ENCODE data around the gene FAM9C. TPM values are rescaled to one million over a fixed set of nuclear protein-coding genes. Genes with fewer than 3 reads are reported as not detected.

Gene FAM9C
- total and polyA plus RNA-seq, 2 of the 4 experiments (the other 2 are of a cell fraction) = not detected

DNA sequence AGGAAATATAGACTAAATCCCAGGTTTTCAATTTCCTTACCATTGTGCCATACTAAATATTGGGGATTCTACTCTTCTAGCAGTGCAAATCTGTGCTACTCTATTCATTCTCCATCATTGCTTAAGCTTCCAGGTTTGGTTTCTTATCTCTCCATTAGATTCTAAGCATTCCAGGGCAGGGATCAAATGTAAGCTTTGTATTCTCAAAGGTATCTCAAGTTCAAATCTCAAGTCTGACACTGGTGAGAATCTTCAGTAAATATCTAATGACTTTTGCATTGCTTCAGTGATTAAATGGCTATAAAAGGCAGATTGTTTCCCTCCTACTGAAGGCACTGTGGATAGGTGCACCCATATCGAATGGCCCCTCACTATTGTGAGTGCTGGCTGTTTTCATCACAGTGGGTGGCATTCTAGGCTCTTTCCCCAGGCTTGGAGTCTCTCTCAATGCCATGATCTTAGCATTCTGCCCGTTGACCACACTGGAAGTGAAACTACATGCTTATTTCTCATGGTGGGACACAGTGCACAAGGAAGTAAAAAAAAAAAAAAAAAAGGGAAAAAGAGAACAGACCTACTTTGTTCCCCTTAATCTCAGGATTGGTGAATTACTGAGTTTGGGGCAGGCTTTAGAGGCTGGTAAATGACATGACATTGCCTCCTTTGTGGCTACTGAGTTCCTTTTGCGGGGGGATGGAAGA lies 28.7 kb downstream of the FAM9C start:
- H4K8ac ChIP-seq (ENCODE audit: low read depth in 2 of 2, low read length in 2 of 2) = peak overlapping the region in 1 of 2 experiments; percentile 29; a peak in 1 of 4 replicates
- H4K5ac ChIP-seq (ENCODE audit: low read depth, low read length) = no peak overlapping the region
- WGBS, 2 experiments (ENCODE audit: extremely low coverage in 2 of 2, insufficient read length in 1 of 2) = no CpG with 5 or more reads among the region's 3 CpGs
- TF ChIP-seq RCOR1 (IDR thresholded peaks at IDR 0.05; ENCODE audit: insufficient replicate concordance, low read length) (no peak), CHD1 (IDR thresholded peaks at IDR 0.05; ENCODE audit: low read depth, low read length) (no peak), USF2 (IDR thresholded peaks at IDR 0.05; ENCODE audit: low read depth, low read length) (no peak), MAFK (IDR thresholded peaks at IDR 0.05; ENCODE audit: low read depth, low read length) (no peak), MAZ (IDR thresholded peaks at IDR 0.05; ENCODE audit: borderline replicate concordance, low read depth, low read length) (no peak), NFE2L2 (IDR thresholded peaks at IDR 0.05; ENCODE audit: low read depth, low read length) (no peak), ELK1 (IDR thresholded peaks at IDR 0.05; ENCODE audit: borderline replicate concordance, low read depth, low read length) (no peak), CEBPB (IDR thresholded peaks at IDR 0.05; ENCODE audit: low read depth, low read length) (no peak), SMC3 (IDR thresholded peaks at IDR 0.05; ENCODE audit: low read depth, low read length) (no peak), MXI1 (IDR thresholded peaks at IDR 0.05; ENCODE audit: borderline replicate concordance, low read depth, low read length) (no peak), RAD21 (IDR thresholded peaks at IDR 0.05; ENCODE audit: low read length) (no peak), RFX5 (IDR thresholded peaks at IDR 0.05; ENCODE audit: low read depth, low read length) (no peak), POLR2A (IDR thresholded peaks at IDR 0.05; ENCODE audit: low read depth, low read length) (no peak), FOS (IDR thresholded peaks at IDR 0.05; ENCODE audit: low read depth, low read length) (no peak), BHLHE40 (IDR thresholded peaks at IDR 0.05; ENCODE audit: low read depth, low read length) (no peak)
- TF ChIP-seq, protein P1, sequence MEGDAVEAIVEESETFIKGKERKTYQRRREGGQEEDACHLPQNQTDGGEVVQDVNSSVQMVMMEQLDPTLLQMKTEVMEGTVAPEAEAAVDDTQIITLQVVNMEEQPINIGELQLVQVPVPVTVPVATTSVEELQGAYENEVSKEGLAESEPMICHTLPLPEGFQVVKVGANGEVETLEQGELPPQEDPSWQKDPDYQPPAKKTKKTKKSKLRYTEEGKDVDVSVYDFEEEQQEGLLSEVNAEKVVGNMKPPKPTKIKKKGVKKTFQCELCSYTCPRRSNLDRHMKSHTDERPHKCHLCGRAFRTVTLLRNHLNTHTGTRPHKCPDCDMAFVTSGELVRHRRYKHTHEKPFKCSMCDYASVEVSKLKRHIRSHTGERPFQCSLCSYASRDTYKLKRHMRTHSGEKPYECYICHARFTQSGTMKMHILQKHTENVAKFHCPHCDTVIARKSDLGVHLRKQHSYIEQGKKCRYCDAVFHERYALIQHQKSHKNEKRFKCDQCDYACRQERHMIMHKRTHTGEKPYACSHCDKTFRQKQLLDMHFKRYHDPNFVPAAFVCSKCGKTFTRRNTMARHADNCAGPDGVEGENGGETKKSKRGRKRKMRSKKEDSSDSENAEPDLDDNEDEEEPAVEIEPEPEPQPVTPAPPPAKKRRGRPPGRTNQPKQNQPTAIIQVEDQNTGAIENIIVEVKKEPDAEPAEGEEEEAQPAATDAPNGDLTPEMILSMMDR (conservative IDR thresholded peaks at IDR 0.05; ENCODE audit: low read depth, low read length) = no peak
- H3K23ac ChIP-seq (ENCODE audit: low read depth, low read length) = no peak overlapping the region
- dilution Hi-C loops (cut with HindIII; ENCODE audit: low sequenced_read_pairs, unreplicated experiment) (no loop called here), in situ Hi-C loops (cut with MboI; ENCODE audit: low sequenced_read_pairs) (no loop called here), intact Hi-C loops (cut with micrococcal nuclease) (no loop called here)
- no peak overlapping the region for H3K4me2 ChIP-seq (ENCODE audit: low read depth, low read length)
- H3K4ac ChIP-seq (ENCODE audit: low read depth, low read length) = no peak overlapping the region; the same call in 1 of the 2 replicates
- ATAC-seq (ENCODE audit: low read depth) (no peak), DNase-seq (no peak)
- no peak overlapping the region for H4K91ac ChIP-seq (ENCODE audit: insufficient read depth, low read depth, low read length)
- BruUV-seq (replicated peaks) = no TSS peak
- H2AK9ac ChIP-seq (replicated peaks; ENCODE audit: low read depth, low read length, poor library complexity) = no peak overlapping the region
- H2BK20ac ChIP-seq (ENCODE audit: low read depth, low read length) = 0 out of 2 replicates have a peak overlapping the region, but pooled peaks have one; percentile 61
- ChIA-PET CTCF (no interaction called here), POLR2A (ENCODE audit: unreplicated experiment) (no interaction called here)
- no peak overlapping the region for H2BK5ac ChIP-seq (ENCODE audit: low read depth, low read length, poor library complexity, severe bottlenecking)
- no peak overlapping the region for H3K56ac ChIP-seq (ENCODE audit: extremely low read depth, insufficient read depth, low read length)
- H2BK120ac ChIP-seq (ENCODE audit: low read depth, low read length) = peak overlapping the region; percentile 58; the same call in 1 of the 2 replicates
- no peaks in the 10 kb centered on the region for H3K27me3 ChIP-seq (ENCODE audit: control insufficient read depth, insufficient read depth, low read length)
- no peak overlapping the region; the same call in 1 of the 2 replicates for H2AK5ac ChIP-seq (ENCODE audit: low read depth, low read length)
- no peak overlapping the region for H2AFZ ChIP-seq (replicated peaks; ENCODE audit: low read length, poor library complexity)
- peaks cover 2% of the 10 kb centered on the region; the same call in 1 of the 2 replicates for H3K4me1 ChIP-seq (ENCODE audit: control insufficient read depth, insufficient read depth, low read length)
- H3K36me3 ChIP-seq (ENCODE audit: control insufficient read depth, insufficient read depth, low read length) = no peaks in the 10 kb centered on the region
- peak overlapping the region; percentile 84 for H3K18ac ChIP-seq (ENCODE audit: low read depth, low read length)
- H3K79me1 ChIP-seq (ENCODE audit: low read depth in 1 of 2, low read length in 2 of 2) = no peaks in the 10 kb centered on the region
- H4K20me1 ChIP-seq (ENCODE audit: insufficient read depth, low read length) = no peaks in the 10 kb centered on the region
- no peaks in the 10 kb centered on the region for H3K9me3 ChIP-seq (ENCODE audit: control insufficient read depth, insufficient read depth, low read length)
- H3K27ac ChIP-seq (ENCODE audit: insufficient read depth, low read length) = no peak overlapping the region
- no peak overlapping the region for H3K14ac ChIP-seq (replicated peaks; ENCODE audit: low read depth, low read length)
- H3K9ac ChIP-seq (ENCODE audit: low read depth, low read length) = no peak overlapping the region
- H2BK15ac ChIP-seq (ENCODE audit: low read depth, low read length) = no peak overlapping the region
- H3K4me3 ChIP-seq (ENCODE audit: insufficient read depth, low read depth, low read length) = no peak overlapping the region
- H3K9me1 ChIP-seq (ENCODE audit: insufficient read depth, low read length) = no peaks in the 10 kb centered on the region
